IPS DF 4.7 (cell line): Measurements from ENCODE around the gene KCNN4.

ENCODE experiments used
- DNase-seq: peaks from one replicate; pipeline ENCODE4 v3.0.0-alpha.2; 2013; ENCODE audit warnings: low spot score; ENCODE audit errors: extremely low read depth

KCNN4 gene

DNA sequence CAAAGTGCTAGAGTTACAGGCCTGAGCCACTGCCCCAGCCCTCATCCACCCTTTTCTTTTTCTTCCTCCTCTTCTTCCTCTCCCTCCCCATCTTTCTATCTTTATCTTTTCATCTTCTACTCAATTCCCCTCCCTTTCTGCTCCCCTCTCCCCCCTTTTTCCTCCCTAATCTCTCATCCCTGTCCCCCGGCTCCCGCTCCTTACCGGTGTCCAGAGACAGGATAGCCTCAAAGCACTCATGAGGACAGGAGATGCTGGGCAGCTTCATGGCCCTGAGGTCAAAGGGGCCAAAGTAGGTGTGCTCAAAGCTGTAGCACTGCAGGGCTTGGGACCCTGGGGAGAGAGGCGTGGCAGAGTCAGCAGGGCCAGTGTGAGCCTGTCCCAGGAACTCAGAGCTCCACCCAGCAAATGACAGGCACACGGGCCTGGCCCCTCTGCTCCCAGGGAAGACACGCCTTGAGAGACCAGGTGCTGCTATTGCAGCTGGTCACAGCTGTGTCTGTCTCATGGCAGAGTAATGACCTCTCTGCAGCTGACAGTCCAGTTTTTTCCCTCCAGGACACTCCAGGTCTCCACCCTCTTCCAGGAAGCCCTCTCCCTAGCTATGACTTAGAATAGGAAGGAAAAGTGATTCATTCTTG is 18.8 kb upstream of the KCNN4 start:
- DNase-seq: no peak

DNA sequence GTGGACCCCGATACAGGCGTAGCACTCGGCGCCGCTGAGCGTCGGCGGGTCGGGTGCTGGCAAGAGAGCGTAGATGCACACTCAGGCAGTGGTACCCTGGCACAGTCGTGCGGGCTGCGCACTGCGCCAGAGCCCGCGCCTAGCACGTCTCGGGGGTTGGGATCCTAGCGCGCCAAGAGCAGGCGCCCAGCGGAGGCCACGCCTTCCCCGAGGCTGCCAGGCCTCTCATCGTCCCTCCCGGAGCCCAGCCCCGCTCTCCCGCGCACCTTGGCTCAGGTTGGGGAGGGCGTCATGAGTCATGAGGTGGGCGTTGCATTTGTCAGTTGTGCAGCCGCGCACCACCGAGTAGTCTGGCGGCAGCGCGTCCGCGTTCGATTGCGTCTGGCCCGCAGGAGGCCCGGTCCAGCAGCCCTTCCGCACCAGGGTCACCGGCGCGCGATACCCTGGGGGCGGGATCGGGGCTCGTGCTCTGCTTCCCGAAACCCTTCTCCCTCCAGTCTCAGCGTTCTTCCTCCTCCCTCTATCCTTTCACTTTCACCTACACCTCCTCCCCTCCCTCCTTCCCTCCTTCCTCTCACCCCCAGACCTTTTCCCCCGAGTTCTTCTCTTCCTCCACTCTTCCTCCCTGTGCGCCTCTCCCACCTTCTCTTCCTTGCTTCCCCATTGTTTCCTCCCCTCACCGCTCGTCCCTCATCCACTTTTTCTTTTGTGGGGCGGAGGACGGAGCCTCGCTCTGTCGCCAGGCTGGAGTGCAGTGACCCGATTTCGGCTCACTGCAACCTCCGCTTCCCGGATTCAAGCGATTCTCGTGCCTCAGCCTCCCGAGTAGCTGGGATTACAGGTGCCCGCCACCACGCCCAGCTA is 18.0 kb upstream of the KCNN4 start:
- DNase-seq: no peak

DNA sequence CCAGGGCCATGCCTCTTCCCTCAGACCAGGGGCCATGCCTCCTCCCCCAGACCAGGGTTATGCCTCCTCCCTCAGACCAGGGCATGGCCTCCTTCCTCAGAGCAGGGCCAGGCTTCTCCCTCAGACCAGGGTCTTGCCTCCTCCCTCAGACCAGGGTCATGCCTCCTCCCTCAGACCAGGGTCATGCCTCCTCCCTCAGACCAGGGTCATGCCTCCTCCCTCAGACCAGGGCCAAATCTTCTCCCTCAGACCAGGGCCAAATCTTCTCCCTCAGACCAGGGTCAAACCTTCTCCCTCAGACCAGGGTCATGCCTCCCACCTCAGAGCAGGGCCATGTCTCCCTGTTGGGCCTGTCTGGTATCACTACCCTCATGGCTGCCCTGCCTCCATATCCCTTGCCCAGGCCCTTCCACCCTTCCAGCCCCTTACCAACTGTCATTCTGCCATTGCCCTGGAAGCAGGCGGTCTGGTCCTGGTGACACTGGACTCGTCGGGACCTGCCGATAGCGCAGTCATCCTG is 17.3 kb upstream of the KCNN4 start:
- DNase-seq: no peak

DNA sequence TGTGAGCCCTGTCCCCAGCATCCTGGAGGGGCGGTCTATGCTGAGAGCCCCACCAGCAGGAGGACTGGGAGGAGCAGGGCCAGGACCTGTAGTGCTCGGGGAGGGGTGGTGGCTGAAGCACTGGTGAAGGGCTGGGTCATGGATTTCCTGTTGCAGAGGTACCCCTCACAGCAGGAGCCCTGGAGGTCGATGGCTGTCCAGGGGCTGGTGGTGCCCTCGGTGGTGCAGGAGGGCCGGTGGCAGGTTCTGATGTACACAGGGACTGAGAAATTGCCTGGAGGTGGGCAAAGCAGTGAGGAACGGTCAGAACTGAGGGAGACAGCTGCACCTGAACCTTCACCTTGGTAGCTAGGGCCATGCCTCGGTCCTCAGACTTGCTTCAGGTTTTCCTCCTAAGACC is 16.8 kb upstream of the KCNN4 start:
- no peak for DNase-seq

DNA sequence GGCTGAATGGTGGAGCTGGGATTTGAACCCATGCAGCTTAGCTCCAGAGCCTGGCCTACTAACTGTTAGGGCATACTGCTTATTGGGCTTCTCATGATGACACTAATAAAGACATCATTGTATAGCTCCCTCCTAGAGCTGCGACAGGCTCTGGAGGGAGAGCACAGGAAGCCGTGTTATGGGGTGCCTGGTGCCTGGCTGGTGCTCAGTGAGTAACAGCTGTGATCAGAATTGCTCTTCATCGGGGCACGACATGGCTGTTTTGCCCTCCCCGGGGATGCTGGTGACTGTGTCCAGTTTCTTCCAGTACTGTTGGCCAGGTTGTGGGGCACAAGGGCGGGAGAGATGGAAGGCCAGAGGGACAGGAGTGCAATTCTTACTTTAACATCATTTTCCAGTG is 16.3 kb upstream of the KCNN4 start:
- DNase-seq: no peak

DNA sequence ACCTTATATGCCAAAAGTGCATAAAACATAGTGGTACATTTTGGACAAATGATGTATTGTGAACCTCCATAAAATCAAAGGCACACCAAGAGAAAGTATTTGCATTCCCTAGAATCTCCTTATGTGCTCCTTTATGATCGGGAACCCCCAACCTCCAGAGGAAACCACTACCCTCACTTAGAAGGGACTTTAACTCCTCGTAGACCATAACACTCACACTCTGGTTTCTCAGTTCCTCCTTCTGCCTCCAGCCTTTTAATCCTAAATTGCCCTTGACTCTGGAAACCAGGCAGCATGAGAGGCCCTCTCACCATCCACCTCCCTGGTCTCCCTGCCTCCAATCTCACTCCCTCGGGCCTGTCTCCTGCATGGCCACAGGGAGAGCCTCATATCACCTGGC is 9.8 kb upstream of the KCNN4 start:
- DNase-seq: no peak

DNA sequence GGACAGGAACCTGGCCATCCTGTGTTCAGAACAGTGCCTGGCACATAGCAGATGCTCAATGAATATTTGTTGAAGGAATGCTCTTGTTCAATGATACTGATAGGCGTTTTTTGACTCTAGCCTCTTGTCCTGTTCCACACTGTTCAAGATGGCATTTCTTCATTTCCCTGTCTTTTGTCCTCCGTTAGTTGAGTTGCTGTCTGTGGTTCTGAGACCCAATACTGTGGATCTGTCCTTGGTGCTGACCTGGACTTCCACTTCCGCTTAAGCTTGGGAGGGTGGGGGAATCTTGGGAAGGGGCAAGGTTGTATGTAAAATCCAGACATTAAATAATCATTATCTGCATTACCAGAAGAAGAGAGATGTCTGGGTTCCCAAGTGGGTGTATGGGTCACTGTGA is 8.3 kb upstream of the KCNN4 start:
- DNase-seq: no peak

DNA sequence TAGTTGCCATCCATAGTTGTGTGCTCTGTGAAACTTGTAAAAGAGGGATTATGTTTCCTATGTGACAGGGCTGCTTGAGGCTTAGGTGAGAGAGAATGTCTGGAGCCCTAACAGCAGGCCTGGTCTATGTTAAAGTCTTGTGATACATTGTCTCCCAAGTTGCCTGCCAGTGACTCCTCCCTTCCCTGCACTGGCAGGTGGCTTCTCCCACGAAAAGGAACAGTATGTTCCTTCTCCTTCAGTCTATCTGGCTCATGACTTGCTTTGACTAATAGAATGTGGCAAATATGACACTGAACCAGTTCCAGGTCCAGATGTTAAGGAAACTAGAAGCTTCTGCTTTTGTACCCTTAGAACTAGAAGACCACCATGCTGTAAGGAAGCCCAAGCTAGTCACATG is 5.9 kb upstream of the KCNN4 start:
- no peak for DNase-seq

DNA sequence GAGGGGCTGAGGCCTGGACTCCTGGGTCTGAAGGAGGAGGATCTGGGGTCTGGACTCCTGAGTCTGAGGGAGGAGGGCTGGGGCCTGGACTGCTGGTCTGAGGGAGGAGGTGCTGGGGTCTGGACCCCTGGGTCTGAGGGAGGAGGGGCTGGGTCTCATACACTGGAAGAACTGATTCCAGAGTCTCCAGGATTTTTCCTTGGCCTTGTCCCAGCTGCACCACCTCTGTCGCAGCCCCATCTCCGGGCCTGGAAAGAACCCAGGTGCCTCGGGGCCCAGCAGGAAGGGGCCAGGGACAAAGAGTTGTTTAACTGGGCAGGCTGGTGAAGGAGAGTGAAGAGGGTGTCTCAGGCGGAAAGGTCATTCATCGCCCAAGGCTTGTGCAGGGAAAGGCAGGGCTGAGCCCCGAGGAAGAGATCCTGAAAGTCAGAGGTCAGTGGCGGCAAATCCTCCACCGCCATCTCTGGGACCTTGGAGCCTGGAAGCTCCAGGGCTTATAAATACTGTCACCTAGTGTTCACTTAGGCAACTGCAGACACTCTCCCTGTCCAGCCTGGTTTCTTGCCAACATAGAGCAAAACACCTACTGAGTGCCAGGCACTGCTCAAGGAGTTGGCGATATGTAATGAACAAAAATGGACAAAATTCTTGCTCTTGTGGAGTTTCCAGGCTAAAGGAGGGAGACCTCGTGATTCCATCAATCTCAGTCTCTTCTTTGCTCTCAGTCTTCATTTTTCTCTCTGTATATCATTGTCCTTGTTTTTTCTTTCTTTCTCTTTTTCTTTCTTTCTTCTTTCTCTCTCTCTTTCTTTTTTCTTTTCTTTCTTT is 4.4 kb upstream of the KCNN4 start:
- DNase-seq: no peak

DNA sequence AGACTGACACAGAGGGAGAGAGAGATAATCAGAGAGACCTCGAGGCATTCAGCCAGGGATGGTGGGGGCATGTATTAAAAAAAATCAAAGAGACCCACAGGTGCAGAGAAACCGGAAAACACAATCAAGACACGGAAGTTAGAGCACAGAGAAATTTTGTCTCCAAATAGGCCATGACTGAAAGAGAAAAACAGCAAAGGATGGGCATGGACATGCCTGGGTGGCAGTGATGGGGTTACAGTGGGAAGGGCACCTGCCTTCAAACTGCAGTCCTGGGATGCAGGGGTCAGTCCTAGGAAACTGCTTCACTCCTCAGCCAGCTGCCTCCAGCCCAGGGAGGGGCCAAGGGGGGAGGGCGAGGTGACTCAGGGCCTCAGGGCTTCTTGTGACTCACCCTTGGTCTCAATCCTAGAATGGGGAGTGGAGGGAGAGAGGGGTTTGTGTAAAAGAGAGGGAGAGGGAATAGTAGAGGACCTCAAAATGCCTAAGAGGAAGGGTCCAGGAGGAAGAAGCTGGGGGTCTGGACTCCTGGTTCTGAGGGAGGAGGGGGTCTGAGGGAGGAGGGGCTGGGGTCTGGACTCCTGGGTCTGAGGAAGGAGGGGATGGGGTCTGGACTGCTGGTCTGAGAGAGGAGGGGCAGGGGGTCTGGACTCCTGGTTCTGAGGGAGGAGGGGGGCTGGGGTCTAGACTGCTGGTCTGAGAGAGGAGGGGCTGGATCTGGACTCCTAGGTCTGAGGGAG is 3.6 kb upstream of the KCNN4 start:
- DNase-seq: no peak

DNA sequence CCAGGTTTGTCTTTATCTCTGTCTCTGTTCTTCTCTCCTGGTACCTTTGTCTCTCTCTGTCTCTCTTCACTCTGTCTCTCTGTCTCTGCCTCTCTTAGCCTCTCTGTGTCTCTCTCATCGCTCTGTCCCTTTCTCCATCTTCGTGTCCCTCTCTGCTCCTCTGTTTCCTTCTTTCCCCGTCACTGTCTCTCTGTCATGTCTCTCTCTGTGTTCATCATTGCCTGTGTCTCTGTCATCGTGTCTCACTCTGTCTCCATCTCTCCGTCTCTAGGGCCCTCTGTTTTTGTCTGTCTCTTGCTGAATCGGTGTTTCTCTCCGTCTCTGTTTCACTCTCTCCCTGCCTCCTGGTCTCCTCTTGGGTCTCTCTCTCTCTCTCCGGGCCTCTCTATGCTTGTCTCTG is 2.9 kb upstream of the KCNN4 start:
- DNase-seq: no peak

DNA sequence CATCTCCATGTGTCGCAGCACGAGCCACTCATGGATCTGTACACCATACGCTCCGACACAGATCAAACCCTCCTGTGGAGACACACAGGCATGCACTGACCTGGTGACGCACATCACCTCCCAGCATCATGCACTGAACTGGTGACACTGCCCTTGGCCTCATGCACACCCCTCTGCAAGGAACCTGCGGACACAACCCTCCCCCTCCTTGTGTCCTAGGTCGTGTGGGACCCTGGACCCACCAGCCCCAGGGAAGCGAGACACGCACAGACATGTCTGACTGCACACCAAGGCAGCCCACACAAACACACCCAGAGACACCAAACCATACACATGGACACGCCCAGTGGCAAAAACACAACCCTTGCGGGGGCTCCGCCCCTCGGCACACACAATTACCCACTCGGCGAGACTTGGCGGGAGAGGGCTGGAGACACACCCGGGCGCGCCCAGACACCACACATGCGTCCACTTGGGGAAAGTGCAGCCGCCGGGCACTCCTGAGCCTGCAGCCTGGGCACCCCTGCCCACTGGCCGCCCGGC is 2.0 kb upstream of the KCNN4 start:
- no peak for DNase-seq

DNA sequence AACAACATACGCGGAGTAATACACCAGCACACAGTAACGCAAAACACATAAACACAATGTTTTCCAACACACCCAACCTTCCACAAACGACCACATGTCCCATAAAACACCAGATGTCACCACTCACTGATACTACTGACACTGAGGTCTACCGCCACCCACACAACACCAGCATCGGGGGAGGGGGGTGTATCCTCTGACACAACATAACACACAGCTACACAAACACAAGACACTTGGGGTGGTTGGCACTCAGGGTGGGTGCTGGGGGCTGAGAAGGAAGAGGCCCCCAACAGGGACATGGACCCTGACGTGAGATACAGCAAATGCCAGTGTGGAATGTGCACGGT is 1.5 kb upstream of the KCNN4 start:
- no peak for DNase-seq

DNA sequence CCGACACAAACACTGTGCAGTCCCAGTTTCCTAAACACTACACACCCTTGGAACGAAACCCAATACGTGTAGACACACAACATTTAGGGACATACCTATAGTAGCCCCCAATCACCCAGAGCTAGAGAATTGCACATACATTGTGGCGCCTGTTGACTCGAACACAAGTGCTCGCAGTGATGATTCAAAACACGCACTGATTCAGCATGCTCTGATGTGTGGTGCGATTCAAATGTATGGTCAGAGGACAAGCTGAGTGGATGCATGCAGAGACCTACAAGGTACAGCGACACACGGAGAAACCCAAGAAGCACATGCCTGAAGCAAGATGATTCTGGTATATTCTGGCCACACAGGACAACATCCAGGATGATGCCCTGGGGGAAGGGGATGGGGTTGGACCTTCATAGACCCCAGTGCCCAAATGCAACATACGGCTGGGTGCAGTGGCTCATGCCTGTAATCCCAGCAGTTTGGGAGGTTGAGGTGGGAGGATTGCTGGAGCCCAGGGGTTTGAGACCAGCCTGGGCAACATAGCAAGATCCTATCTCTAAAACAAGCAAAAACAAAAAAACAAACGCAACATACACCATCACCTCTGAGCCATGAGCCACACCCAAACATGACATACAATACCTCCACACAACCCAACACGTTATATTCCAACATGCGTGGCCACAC is 997 bp upstream of the KCNN4 start:
- DNase-seq: no peak

DNA sequence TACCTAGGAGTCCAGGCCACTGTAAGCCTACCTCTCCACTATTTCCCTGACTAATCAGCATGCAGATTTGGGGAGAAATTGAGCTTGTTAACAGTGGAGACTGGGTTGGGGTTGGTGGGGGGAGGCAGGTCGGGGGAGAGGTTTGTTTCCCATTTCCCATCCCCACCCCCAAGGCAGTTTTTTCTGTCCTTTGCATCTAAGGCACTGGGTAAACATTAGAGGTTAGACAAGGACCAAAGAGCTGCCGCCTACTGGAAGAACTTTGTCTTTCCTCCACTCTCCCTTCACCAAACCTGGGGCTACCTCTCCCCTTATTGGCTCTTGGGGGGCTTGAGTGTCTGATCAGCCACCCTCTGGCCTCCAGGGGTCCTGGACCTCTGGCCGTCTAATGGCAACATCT is 953 bp downstream of the KCNN4 start:
- DNase-seq: no peak

DNA sequence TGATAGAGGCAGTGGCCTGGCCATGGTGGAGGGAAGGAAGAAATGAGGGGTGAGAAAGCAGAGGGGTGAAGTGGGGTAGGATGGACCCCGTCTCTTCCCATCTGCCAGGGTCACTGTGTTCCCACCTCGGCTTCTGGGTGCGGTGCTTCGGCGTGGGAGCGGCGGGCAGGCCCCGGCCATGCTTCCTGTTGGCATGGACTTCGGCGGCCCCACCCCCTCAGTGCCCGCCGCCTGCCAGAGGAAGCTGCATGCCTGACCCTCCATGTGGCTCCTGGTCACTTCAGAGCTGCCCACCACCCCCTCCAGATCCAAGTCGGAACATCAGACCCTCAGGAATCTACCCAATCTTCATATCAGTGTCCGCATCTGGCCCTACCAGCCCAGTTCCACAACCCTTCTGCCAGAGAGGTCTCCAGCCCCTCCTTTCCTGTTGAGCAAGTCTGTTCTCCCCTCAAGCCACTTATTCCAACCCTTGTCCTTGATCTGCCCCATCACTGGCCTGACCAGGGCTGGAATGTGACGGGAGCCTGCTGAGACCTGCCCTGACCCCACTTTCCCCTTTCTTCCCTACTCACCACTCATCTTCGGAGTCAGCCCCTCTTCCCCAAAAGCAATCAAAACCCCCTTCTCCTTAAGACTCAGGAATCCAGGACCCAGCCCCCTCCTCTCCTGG is 1.5 kb downstream of the KCNN4 start:
- no peak for DNase-seq

DNA sequence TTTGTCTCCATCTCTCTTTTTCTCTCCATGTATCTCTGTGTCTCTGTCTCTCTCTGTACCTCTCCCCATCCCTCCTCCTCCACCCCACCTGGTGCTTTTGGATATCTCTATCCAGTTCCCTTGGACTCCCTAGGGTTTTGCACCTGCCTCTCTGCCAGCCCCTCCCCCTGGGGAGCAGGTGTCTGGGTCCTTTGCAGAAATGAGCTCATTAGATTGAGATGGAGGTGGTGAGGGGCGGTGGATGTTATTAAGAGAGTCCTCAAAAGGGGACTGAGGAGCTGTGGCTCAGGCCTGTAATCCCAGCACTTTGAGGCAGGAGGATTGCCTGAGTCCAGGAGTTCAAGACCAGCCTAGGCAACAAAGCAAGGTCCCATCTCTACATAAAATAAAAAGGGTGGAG is 2.1 kb downstream of the KCNN4 start:
- DNase-seq: no peak

DNA sequence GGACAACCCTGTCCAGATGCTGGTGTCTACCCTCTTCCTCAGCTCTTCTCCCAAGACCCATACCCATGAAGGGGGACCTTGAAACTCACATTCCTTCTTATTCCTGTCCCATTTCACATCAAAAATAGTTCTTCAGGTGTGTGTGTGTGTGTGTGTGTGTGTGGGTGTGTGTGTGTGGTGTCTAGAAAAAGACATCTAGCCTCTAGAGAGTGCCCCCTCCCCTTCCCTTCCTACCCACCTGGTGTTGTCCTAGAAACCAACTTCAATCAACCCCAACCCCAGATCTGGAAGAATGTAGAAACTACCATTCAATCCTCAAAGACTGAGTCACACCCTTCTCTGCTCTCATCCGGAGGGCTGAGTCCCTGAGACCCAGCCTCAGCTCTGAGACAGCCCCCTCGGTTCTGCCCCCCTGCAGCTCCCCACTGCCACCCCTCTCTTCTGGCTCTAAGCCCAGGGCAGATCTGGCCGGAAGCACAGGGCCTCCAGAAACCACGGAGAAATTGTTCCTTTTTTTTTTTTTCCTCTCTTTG is 3.5 kb downstream of the KCNN4 start:
- no peak for DNase-seq

DNA sequence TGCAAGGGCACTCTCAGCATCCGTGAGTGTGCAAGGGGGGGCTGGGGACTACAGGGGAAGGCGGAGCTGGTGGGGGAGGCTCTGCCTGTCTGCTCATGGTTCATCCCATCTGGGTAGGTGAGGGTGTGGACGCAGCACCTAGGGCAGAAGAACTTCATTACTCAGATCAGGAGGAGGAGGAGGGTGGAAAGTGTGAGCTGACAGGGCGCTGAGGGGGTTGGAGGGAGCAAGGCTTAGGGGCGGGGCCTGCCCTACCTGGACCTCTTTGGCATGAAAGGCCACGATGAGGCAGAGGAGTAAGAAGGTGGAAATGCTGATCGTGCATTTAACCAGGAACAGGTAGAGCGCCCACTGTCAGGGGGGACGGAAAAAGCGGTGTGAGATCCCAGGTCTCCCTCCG is 4.5 kb downstream of the KCNN4 start:
- DNase-seq: no peak
